Measurements from ENCODE around the gene DISC1. TPM values are rescaled to one million over a fixed set of nuclear protein-coding genes. Genes with fewer than 3 reads are reported as not detected.
A peak's percentile ranks its signal among the peaks of the same experiment; 100 is the strongest.

DISC1 gene
- total RNA-seq, 2 experiments from 2014 or later = 1.9 to 3.8 TPM

- POLR2A ChIA-PET = interaction anchor here (0.6 kb wide), 1 partner anchor 47 kb away, joined by 3 read pairs; no protein-coding TSS in a partner anchor
- Mint-ChIP-seq H3K4me1 (no peaks in the 10 kb centered on the region), H3K27me3 (no peaks in the 10 kb centered on the region), H3K9me3 (ENCODE audit: low read depth) (peaks cover 6% of the 10 kb centered on the region), H3K27ac (no peak overlapping the region), H3K36me3 (ENCODE audit: low read depth) (peaks cover 5% of the 10 kb centered on the region), H3K4me3 (no peak overlapping the region)
- DNase-seq = no peak
- no peak for ATAC-seq
- CTCF ChIA-PET = interaction anchor here (1.6 kb wide), 1 partner anchor 13 kb away, joined by 8 read pairs; no protein-coding TSS in a partner anchor
- intact Hi-C loops (cut with DNase I, micrococcal nuclease) = no loop called here
Observed at GRCh38 chr1:231743966-231744365, 117.4 kb downstream of the DISC1 start.

- intact Hi-C loops (cut with DNase I, micrococcal nuclease) = no loop called here
- ATAC-seq = no peak
- ChIA-PET POLR2A (no interaction called here), CTCF (no interaction called here)
- Mint-ChIP-seq H3K27me3 (no peaks in the 10 kb centered on the region), H3K4me3 (no peak overlapping the region), H3K36me3 (ENCODE audit: low read depth) (peaks cover 32% of the 10 kb centered on the region), H3K27ac (no peak overlapping the region), H3K4me1 (no peaks in the 10 kb centered on the region), H3K9me3 (ENCODE audit: low read depth) (peaks cover 23% of the 10 kb centered on the region)
- DNase-seq = no peak
Observed at GRCh38 chr1:231748760-231749415, 122.3 kb downstream of the DISC1 start.

- H3K27ac Mint-ChIP-seq = no peak overlapping the region
- POLR2A ChIA-PET = no interaction called here
- H3K4me1 Mint-ChIP-seq = no peaks in the 10 kb centered on the region
- CTCF ChIA-PET = interaction anchor here (0.6 kb wide), 2 partner anchors 508 to 619 kb away, joined by 3 read pairs; no protein-coding TSS in a partner anchor
- intact Hi-C loops (cut with DNase I, micrococcal nuclease) = no loop called here
- peaks cover 26% of the 10 kb centered on the region for H3K9me3 Mint-ChIP-seq (ENCODE audit: low read depth)
- no peak overlapping the region for H3K4me3 Mint-ChIP-seq
- no peak for ATAC-seq
- H3K36me3 Mint-ChIP-seq (ENCODE audit: low read depth) = peaks cover 37% of the 10 kb centered on the region
- H3K27me3 Mint-ChIP-seq = no peaks in the 10 kb centered on the region
- no peak for DNase-seq
Observed at GRCh38 chr1:231750296-231750695, 123.7 kb downstream of the DISC1 start.

GRCh38 chr1:231750818-231751362, 124.3 kb downstream of the DISC1 start:
- Mint-ChIP-seq H3K36me3 (ENCODE audit: low read depth) (peaks cover 38% of the 10 kb centered on the region), H3K9me3 (ENCODE audit: low read depth) (peaks cover 26% of the 10 kb centered on the region), H3K4me3 (no peak overlapping the region), H3K4me1 (no peaks in the 10 kb centered on the region), H3K27me3 (no peaks in the 10 kb centered on the region), H3K27ac (no peak overlapping the region)
- CTCF ChIA-PET = interaction anchor here (0.6 kb wide), 1 partner anchor 507 kb away, joined by 3 read pairs; no protein-coding TSS in a partner anchor
- ATAC-seq = no peak
- no peak for DNase-seq
- POLR2A ChIA-PET = no interaction called here
- intact Hi-C loops (cut with DNase I, micrococcal nuclease) = no loop called here

- ATAC-seq (no peak), DNase-seq (no peak)
- Mint-ChIP-seq H3K4me1 (no peaks in the 10 kb centered on the region), H3K9me3 (ENCODE audit: low read depth) (peaks cover 26% of the 10 kb centered on the region), H3K27me3 (no peaks in the 10 kb centered on the region), H3K4me3 (no peak overlapping the region), H3K36me3 (ENCODE audit: low read depth) (peaks cover 38% of the 10 kb centered on the region), H3K27ac (no peak overlapping the region)
- ChIA-PET POLR2A (no interaction called here), CTCF (no interaction called here)
- intact Hi-C loops (cut with DNase I, micrococcal nuclease) = no loop called here
Observed at GRCh38 chr1:231751415-231751814, 124.8 kb downstream of the DISC1 start.

GRCh38 chr1:231753313-231753712, 126.7 kb downstream of the DISC1 start:
- no peak for ATAC-seq
- intact Hi-C loops (cut with DNase I, micrococcal nuclease) = no loop called here
- Mint-ChIP-seq H3K27ac (no peak overlapping the region), H3K27me3 (no peaks in the 10 kb centered on the region), H3K36me3 (ENCODE audit: low read depth) (peaks cover 38% of the 10 kb centered on the region), H3K4me1 (no peaks in the 10 kb centered on the region), H3K4me3 (no peak overlapping the region), H3K9me3 (ENCODE audit: low read depth) (peaks cover 20% of the 10 kb centered on the region)
- ChIA-PET CTCF (no interaction called here), POLR2A (no interaction called here)
- DNase-seq = no peak

GRCh38 chr1:231757101-231757404, 130.5 kb downstream of the DISC1 start:
- POLR2A ChIA-PET = interaction anchor here (0.5 to 0.7 kb wide), 2 partner anchors 92 to 529 kb away, joined by 6 read pairs; no protein-coding TSS in a partner anchor
- DNase-seq = no peak
- CTCF ChIA-PET = interaction anchor here (0.5 to 2.3 kb wide), 44 partner anchors 10 to 1182 kb away, joined by 3 to 30 read pairs (median 4); no protein-coding TSS in a partner anchor
- intact Hi-C loops (cut with DNase I, micrococcal nuclease) = loop anchor here (1.0 to 5.0 kb wide), 4 partner anchors 49 to 870 kb away; no protein-coding TSS in a partner anchor
- Mint-ChIP-seq H3K27ac (no peak overlapping the region), H3K36me3 (ENCODE audit: low read depth) (peaks cover 18% of the 10 kb centered on the region), H3K4me1 (no peaks in the 10 kb centered on the region), H3K9me3 (ENCODE audit: low read depth) (peaks cover 14% of the 10 kb centered on the region), H3K27me3 (no peaks in the 10 kb centered on the region), H3K4me3 (no peak overlapping the region)
- ATAC-seq = peak; percentile 42

GRCh38 chr1:231757759-231758158, 131.2 kb downstream of the DISC1 start:
- intact Hi-C loops (cut with DNase I, micrococcal nuclease) = loop anchor here (1.0 to 5.0 kb wide), 4 partner anchors 49 to 870 kb away; no protein-coding TSS in a partner anchor
- no peaks in the 10 kb centered on the region for H3K4me1 Mint-ChIP-seq

GRCh38 chr1:231761252-231761651, 134.7 kb downstream of the DISC1 start:
- H3K4me3 Mint-ChIP-seq = no peak overlapping the region
- no peaks in the 10 kb centered on the region for H3K4me1 Mint-ChIP-seq
- no peaks in the 10 kb centered on the region for H3K9me3 Mint-ChIP-seq (ENCODE audit: low read depth)
- CTCF ChIA-PET = no interaction called here
- no peaks in the 10 kb centered on the region for H3K27me3 Mint-ChIP-seq
- intact Hi-C loops (cut with DNase I, micrococcal nuclease) = no loop called here
- POLR2A ChIA-PET = no interaction called here
- DNase-seq = no peak
- no peak overlapping the region for H3K27ac Mint-ChIP-seq
- H3K36me3 Mint-ChIP-seq (ENCODE audit: low read depth) = no peaks in the 10 kb centered on the region
- no peak for ATAC-seq

More at GRCh38 chr1:231757759-231758158, 131.2 kb downstream of the DISC1 start:
- ChIA-PET POLR2A (interaction anchor here (0.7 kb wide), 1 partner anchor 1251 kb away, joined by 3 read pairs; no protein-coding TSS in a partner anchor), CTCF (interaction anchor here (0.9 to 2.3 kb wide), 19 partner anchors 9 to 334 kb away, joined by 3 to 30 read pairs (median 5); no protein-coding TSS in a partner anchor)
- ATAC-seq (no peak), DNase-seq (no peak)
- Mint-ChIP-seq H3K27me3 (no peaks in the 10 kb centered on the region), H3K27ac (no peak overlapping the region), H3K9me3 (ENCODE audit: low read depth) (peaks cover 8% of the 10 kb centered on the region), H3K4me3 (no peak overlapping the region), H3K36me3 (ENCODE audit: low read depth) (peaks cover 11% of the 10 kb centered on the region)

GRCh38 chr1:231761747-231762541, 135.4 kb downstream of the DISC1 start:
- ChIA-PET POLR2A (no interaction called here), CTCF (no interaction called here)
- Mint-ChIP-seq H3K4me3 (no peak overlapping the region), H3K27ac (no peak overlapping the region), H3K36me3 (ENCODE audit: low read depth) (no peaks in the 10 kb centered on the region), H3K9me3 (ENCODE audit: low read depth) (no peaks in the 10 kb centered on the region), H3K27me3 (no peaks in the 10 kb centered on the region), H3K4me1 (no peaks in the 10 kb centered on the region)
- intact Hi-C loops (cut with DNase I, micrococcal nuclease) = no loop called here
- no peak for ATAC-seq
- no peak for DNase-seq

GRCh38 chr1:231763456-231763855, 136.9 kb downstream of the DISC1 start:
- Mint-ChIP-seq H3K4me3 (no peak overlapping the region), H3K9me3 (ENCODE audit: low read depth) (no peaks in the 10 kb centered on the region), H3K27ac (no peak overlapping the region), H3K27me3 (no peaks in the 10 kb centered on the region), H3K4me1 (no peaks in the 10 kb centered on the region), H3K36me3 (ENCODE audit: low read depth) (peaks cover 3% of the 10 kb centered on the region)
- POLR2A ChIA-PET = no interaction called here
- CTCF ChIA-PET = no interaction called here
- ATAC-seq (no peak), DNase-seq (no peak)
- intact Hi-C loops (cut with DNase I, micrococcal nuclease) = no loop called here

Measured in activated CD4-positive, alpha-beta T cell treated with anti-CD3 and anti-CD28 coated beads for 36 hours (primary cell).